Tongue (tissue), 3 donors: ENCODE data around the gene TRA2A. TPM values are rescaled to one million over a fixed set of nuclear protein-coding genes. Genes with fewer than 3 reads are reported as not detected.
A peak's percentile ranks its signal among the peaks of the same experiment; 100 is the strongest.

Source experiments
- DNase-seq: peaks from one replicate; pipeline ENCODE4 v3.0.0-alpha.2; 2015
- small RNA-seq: library from RNA; depleted of rRNA; stranded (forward); fragments of <200 nt; gene quantifications from one replicate; pipeline ENCODE3, GENCODE V24; 2014; ENCODE audit warnings: low replicate concordance
- total RNA-seq: library from RNA; depleted of rRNA; stranded (reverse); fragments of >200 nt; gene quantifications from one replicate; pipeline ENCODE4 v1.2.3, GENCODE V29; 2014

TRA2A gene
- total RNA-seq, 1 donor from 2014 or later: 56.5 TPM

GRCh38 chr7:23470330-23471105 is 61.3 kb downstream of the TRA2A start, which contains the start of gene IGF2BP3:
Gene IGF2BP3, minus strand, starts transcription at chr7:23470491. Its CDS starts 381 bp downstream, at chr7:23470110.
- DNase-seq: peak; percentile 97

GRCh38 chr7:23469961-23470250 is 61.9 kb downstream of the TRA2A start:
- DNase-seq: no peak

GRCh38 chr7:23469150-23469960 is 62.4 kb downstream of the TRA2A start:
- DNase-seq: peak; percentile 68

GRCh38 chr7:23468526-23469149 is 63.1 kb downstream of the TRA2A start:
- peak; percentile 56 for DNase-seq

- DNase-seq: peak; percentile 79
Measured at GRCh38 chr7:23467806-23468525, 63.8 kb downstream of the TRA2A start.

GRCh38 chr7:23467291-23467805 is 64.4 kb downstream of the TRA2A start:
- DNase-seq: peak; percentile 63

GRCh38 chr7:23462846-23463245 is 68.9 kb downstream of the TRA2A start:
- DNase-seq: peak; percentile 61

- DNase-seq: no peak
Measured at GRCh38 chr7:23458044-23458443, 73.7 kb downstream of the TRA2A start.

- DNase-seq: no peak
Measured at GRCh38 chr7:23456093-23456492, 75.7 kb downstream of the TRA2A start.

GRCh38 chr7:23454881-23455526 is 76.8 kb downstream of the TRA2A start:
- peak; percentile 67 for DNase-seq

Small RNA genes lying within 50 kb of the gene (small RNA-seq; reads per million reads assigned to genes)
- not detected for gene AC079780.1
- gene RF00019: not detected

Other genes starting within 250 kb of the TRA2A start
- 110 TPM for gene MALSU1, start 232.6 kb downstream of the TRA2A start, total RNA-seq
- gene IGF2BP3, start 61.5 kb downstream of the TRA2A start, total RNA-seq: 37.7 TPM
- 19.5 TPM for gene CCDC126, start 65.4 kb upstream of the TRA2A start, total RNA-seq
- 2.7 TPM for gene FAM221A, start 148.2 kb upstream of the TRA2A start, total RNA-seq
- gene STK31, start 178.2 kb upstream of the TRA2A start, total RNA-seq: 0.21 TPM